ENCODE results near the gene BMI1.

- TF ChIP-seq, protein P1, sequence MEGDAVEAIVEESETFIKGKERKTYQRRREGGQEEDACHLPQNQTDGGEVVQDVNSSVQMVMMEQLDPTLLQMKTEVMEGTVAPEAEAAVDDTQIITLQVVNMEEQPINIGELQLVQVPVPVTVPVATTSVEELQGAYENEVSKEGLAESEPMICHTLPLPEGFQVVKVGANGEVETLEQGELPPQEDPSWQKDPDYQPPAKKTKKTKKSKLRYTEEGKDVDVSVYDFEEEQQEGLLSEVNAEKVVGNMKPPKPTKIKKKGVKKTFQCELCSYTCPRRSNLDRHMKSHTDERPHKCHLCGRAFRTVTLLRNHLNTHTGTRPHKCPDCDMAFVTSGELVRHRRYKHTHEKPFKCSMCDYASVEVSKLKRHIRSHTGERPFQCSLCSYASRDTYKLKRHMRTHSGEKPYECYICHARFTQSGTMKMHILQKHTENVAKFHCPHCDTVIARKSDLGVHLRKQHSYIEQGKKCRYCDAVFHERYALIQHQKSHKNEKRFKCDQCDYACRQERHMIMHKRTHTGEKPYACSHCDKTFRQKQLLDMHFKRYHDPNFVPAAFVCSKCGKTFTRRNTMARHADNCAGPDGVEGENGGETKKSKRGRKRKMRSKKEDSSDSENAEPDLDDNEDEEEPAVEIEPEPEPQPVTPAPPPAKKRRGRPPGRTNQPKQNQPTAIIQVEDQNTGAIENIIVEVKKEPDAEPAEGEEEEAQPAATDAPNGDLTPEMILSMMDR (IDR thresholded peaks at IDR 0.05), result no peak
- TF ChIP-seq POLR2A (IDR thresholded peaks at IDR 0.05), result no peak
Measured at GRCh38 chr10:22345301-22346095, 24.6 kb downstream of the BMI1 start, which contains the start of gene SPAG6.
